Globus pallidus (tissue), 1 donor: ENCODE measurements around the gene MRPS18A.
"Not testable (repeated sequence)": the region's sequence is repeated elsewhere in the genome, so short reads cannot be mapped to it uniquely, and the experiment has no call there.

Experiments used
- DNase-seq: peaks from one replicate; pipeline ENCODE4 v3.0.0-alpha.2; 2015; ENCODE audit warnings: low spot score

MRPS18A gene

GRCh38 chr6:43671011-43671800, 16.4 kb downstream of the MRPS18A start:
- no peak for DNase-seq

- DNase-seq, result no peak
These were observed 17.0 kb downstream of the MRPS18A start for GRCh38 chr6:43670623-43670986.

GRCh38 chr6:43669922-43670622, 17.5 kb downstream of the MRPS18A start:
- DNase-seq, result no peak

- peak; percentile 59 for DNase-seq
These were observed 18.3 kb downstream of the MRPS18A start for GRCh38 chr6:43669050-43669921.

GRCh38 chr6:43668151-43669028, 19.2 kb downstream of the MRPS18A start:
- no peak for DNase-seq

GRCh38 chr6:43667245-43668150, 20.1 kb downstream of the MRPS18A start:
- peak; percentile 62 for DNase-seq

GRCh38 chr6:43666196-43666920, 21.2 kb downstream of the MRPS18A start:
- DNase-seq, result no peak

GRCh38 chr6:43665376-43665775, 22.2 kb downstream of the MRPS18A start:
- DNase-seq, result no peak

GRCh38 chr6:43662948-43663347, 24.6 kb downstream of the MRPS18A start:
- not testable (repeated sequence) for DNase-seq

- DNase-seq, result no peak
These were observed 29.4 kb downstream of the MRPS18A start for GRCh38 chr6:43658161-43658560.

- no peak for DNase-seq
These were observed 30.3 kb downstream of the MRPS18A start for GRCh38 chr6:43657221-43657802.

GRCh38 chr6:43652822-43653221, 34.8 kb downstream of the MRPS18A start:
- DNase-seq, result not testable (repeated sequence)

GRCh38 chr6:43648248-43648647, 39.3 kb downstream of the MRPS18A start:
- no peak for DNase-seq

- DNase-seq, result no peak
These were observed 40.0 kb downstream of the MRPS18A start for GRCh38 chr6:43647613-43648012.

- DNase-seq, result no peak
These were observed 42.0 kb downstream of the MRPS18A start for GRCh38 chr6:43645613-43645964.

GRCh38 chr6:43644940-43645612, 42.5 kb downstream of the MRPS18A start, which contains the start of gene RSPH9:
RSPH9 (plus strand) TSS chr6:43645036; CDS start chr6:43645099, 63 bp downstream.
- DNase-seq, result no peak

GRCh38 chr6:43639984-43640800, 47.4 kb downstream of the MRPS18A start:
- no peak for DNase-seq

- DNase-seq, result no peak
These were observed 51.3 kb downstream of the MRPS18A start for GRCh38 chr6:43636308-43636659.
